A549 (cell line): ENCODE data around the gene SLC6A19. TPM values are rescaled to one million over a fixed set of nuclear protein-coding genes. Genes with fewer than 3 reads are reported as not detected.

Source experiments
- ATAC-seq, 2 experiments: fragments of 200-7000 bp in 1 of 2; fragments of >200 bp in 1 of 2; cut with Nextera tagmentation in 1 of 2; cut with Tn5 transposase in 1 of 2; 3 replicates each; pipeline versions ENCODE4 v1.8.0 to v1.9.1; 2018 to 2020; ENCODE audit warnings: mild to moderate bottlenecking in 1 of 2, moderate library complexity in 1 of 2
- CTCF ChIA-PET: fragments of 300-600 bp; sonication (Branson Sonifier 250); formaldehyde crosslinking; extraction: SDS; loops from one replicate; lab custom pipeline; 2021; ENCODE audit warnings: antibody characterized with exemption, inconsistent platforms; lab: Yijun Ruan, JAX
- POLR2A ChIA-PET: fragments of 350-600 bp; formaldehyde crosslinking; extraction: SDS; loops from one replicate; lab custom pipeline; 2021; ENCODE audit warnings: antibody characterized with exemption, inconsistent platforms; lab: Yijun Ruan, JAX
- DNase-seq, 2 experiments: peaks; one replicate each; pipeline versions ENCODE4 v3.0.0 to v3.0.0-alpha.2; 2011 to 2016; ENCODE audit warnings: low read depth in 1 of 2, low spot score in 1 of 2
- FAIRE-seq: peaks from 2 replicates; lab custom pipeline; 2011; peaks lifted over from hg19 to GRCh38; lab: Jason Lieb, UNC
- H3K27ac ChIP-seq, 2 experiments: fragments of >200 bp; sonication (Bioruptor Twin); formaldehyde crosslinking; 3 replicates each; pipeline ENCODE4 v1.5.1; 2016 to 2017
- H3K4me1 ChIP-seq: fragments of >200 bp; sonication (Bioruptor Twin); formaldehyde crosslinking; 3 replicates; pipeline ENCODE4 v1.6.1; 2016
- H3K4me2 ChIP-seq: fragments of >200 bp; sonication (Bioruptor Twin); formaldehyde crosslinking; 3 replicates; pipeline ENCODE4 v1.6.1; 2016
- H3K4me3 ChIP-seq: fragments of >200 bp; sonication (Bioruptor Twin); formaldehyde crosslinking; 3 replicates; pipeline ENCODE4 v1.5.1; 2016
- H3K9me3 ChIP-seq: fragments of >200 bp; sonication (Bioruptor Twin); formaldehyde crosslinking; 3 replicates; pipeline ENCODE4 v1.6.1; 2016
- CBX2 ChIP-seq: fragments of 200-600 bp; sonication (generic); IDR thresholded peaks from 2 replicates; pipeline ENCODE4 v1.6.1; 2016; ENCODE audit warnings: low read depth, mild to moderate bottlenecking, borderline replicate concordance
- CHD2 ChIP-seq: fragments of 150-350 bp; IDR thresholded peaks from 2 replicates; pipeline ENCODE4 v1.6.1; 2014; ENCODE audit warnings: low read length; ENCODE audit not compliant: partially characterized antibody
- CHD4 ChIP-seq: fragments of 200-600 bp; sonication (generic); IDR thresholded peaks from 2 replicates; pipeline ENCODE4 v1.6.1; 2016; ENCODE audit warnings: antibody characterized with exemption, mild to moderate bottlenecking, borderline replicate concordance
- EHF ChIP-seq: fragments of 250-450 bp; sonication (Bioruptor Pico); IDR thresholded peaks from 2 replicates; pipeline ENCODE4 v1.5.0; 2020; ENCODE audit warnings: mild to moderate bottlenecking
- EHMT2 ChIP-seq: fragments of 200-600 bp; sonication (generic); IDR thresholded peaks from 2 replicates; pipeline ENCODE4 v1.6.1; 2016; ENCODE audit warnings: antibody characterized with exemption, low read depth, mild to moderate bottlenecking, moderate library complexity
- FOSL2 ChIP-seq, 2 experiments: fragments of 450-650 bp in 1 of 2; fragments of >200 bp in 1 of 2; sonication (Bioruptor Twin) in 1 of 2; formaldehyde crosslinking; IDR thresholded peaks; 2 replicates each; pipeline versions ENCODE4 v1.5.0 to v1.6.1; 2016 to 2020; ENCODE audit warnings: mild to moderate bottlenecking in 1 of 2, moderate library complexity in 1 of 2
- HEYL ChIP-seq: fragments of 250-450 bp; sonication (Bioruptor Pico); IDR thresholded peaks from 2 replicates; pipeline ENCODE4 v1.8.0; 2021; ENCODE audit warnings: mild to moderate bottlenecking, moderate library complexity
- JUN ChIP-seq, 2 experiments: fragments of >200 bp; sonication (Bioruptor Twin); formaldehyde crosslinking; IDR thresholded peaks; 2 replicates in 1 of 2; 3 replicates in 1 of 2; pipeline ENCODE4 v1.6.1; 2016 to 2017
- JUNB ChIP-seq: fragments of >200 bp; sonication (Bioruptor Twin); formaldehyde crosslinking; IDR thresholded peaks from 2 replicates; pipeline ENCODE4 v1.6.1; 2016
- MAFK ChIP-seq: fragments of 450-650 bp; IDR thresholded peaks from 2 replicates; pipeline ENCODE4 v1.6.1; 2014; ENCODE audit not compliant: partially characterized antibody
- MAZ ChIP-seq: fragments of 150-350 bp; IDR thresholded peaks from 2 replicates; pipeline ENCODE4 v1.6.1; 2014; ENCODE audit warnings: antibody characterized with exemption, low read depth, low read length, borderline replicate concordance
- NFE2L2 ChIP-seq: fragments of 150-350 bp; conservative IDR thresholded peaks from 2 replicates; pipeline ENCODE4 v1.6.1; 2014; ENCODE audit warnings: low read length
- NR3C1 ChIP-seq: fragments of >200 bp; sonication (Bioruptor Twin); formaldehyde crosslinking; IDR thresholded peaks from 3 replicates; pipeline ENCODE4 v1.6.1; 2017
- POLR2A ChIP-seq: IDR thresholded peaks from 2 replicates; pipeline ENCODE4 v1.6.1; 2012; ENCODE audit warnings: mild to moderate bottlenecking, low read length
- POLR2AphosphoS2 ChIP-seq: conservative IDR thresholded peaks from 2 replicates; pipeline ENCODE4 v1.6.1; 2012; ENCODE audit warnings: low read length, improper control_type of control experiment, inconsistent platforms
- RAD21 ChIP-seq, 2 experiments: fragments of >200 bp in 1 of 2; sonication (Bioruptor Twin) in 1 of 2; formaldehyde crosslinking in 1 of 2; IDR thresholded peaks in 1 of 2; conservative IDR thresholded peaks in 1 of 2; 2 replicates in 1 of 2; 3 replicates in 1 of 2; pipeline ENCODE4 v1.6.1; 2012 to 2018; ENCODE audit warnings: inconsistent platforms in 1 of 2
- RARB ChIP-seq: fragments of 250-450 bp; sonication (Bioruptor Pico); IDR thresholded peaks from 2 replicates; pipeline ENCODE4 v1.8.0; 2021; ENCODE audit warnings: mild to moderate bottlenecking, moderate library complexity
- RCOR1 ChIP-seq: fragments of 150-350 bp; IDR thresholded peaks from 2 replicates; pipeline ENCODE4 v1.6.1; 2014; ENCODE audit warnings: antibody characterized with exemption, low read length, low read depth
- RFX5 ChIP-seq: fragments of 450-650 bp; IDR thresholded peaks from 2 replicates; pipeline ENCODE4 v1.7.1; 2014; ENCODE audit warnings: antibody characterized with exemption, mild to moderate bottlenecking, moderate library complexity
- ZNF302 ChIP-seq: fragments of 250-450 bp; sonication (Bioruptor Pico); IDR thresholded peaks from 2 replicates; pipeline ENCODE4 v1.9.0; 2021; ENCODE audit warnings: inconsistent platforms, mild to moderate bottlenecking, moderate library complexity
- ZSCAN20 ChIP-seq: fragments of 250-450 bp; sonication (Bioruptor Pico); IDR thresholded peaks from 2 replicates; pipeline ENCODE4 v1.8.0; 2022; ENCODE audit warnings: mild to moderate bottlenecking, moderate library complexity
- WGBS: methylation state at CpG from one replicate; pipeline ENCODE4 v1.1.6; 2017; ENCODE audit errors: missing lambda C conversion rate; 5-methylcytosine and 5-hydroxymethylcytosine counted together
- polyA plus RNA-seq, 4 experiments: library from polyadenylated mRNA; depleted of rRNA in 3 of 4; stranded (reverse); fragments of >200 nt; fragmentation: RNase III in 1 of 4; extraction: RNeasy Plus Mini Kit Qiagen cat#74134 plus additional on column Dnase treatment in 1 of 4; gene quantifications; 2 replicates in 3 of 4; 3 replicates in 1 of 4; pipeline ENCODE4 v1.2.3, GENCODE V29; 2011 to 2017
- TF ChIP-seq, protein P1 (sequence below): IDR thresholded peaks from 2 replicates; pipeline ENCODE4 v1.6.1; 2012
- TF ChIP-seq, protein P2 (sequence below): IDR thresholded peaks from 2 replicates; pipeline ENCODE4 v1.6.1; 2012; ENCODE audit warnings: low read depth, borderline replicate concordance
- TF ChIP-seq, protein P3 (sequence below): fragments of 150-350 bp; IDR thresholded peaks from 2 replicates; pipeline ENCODE4 v1.6.1; 2014; ENCODE audit warnings: low read depth, mild to moderate bottlenecking, low read length
- TF ChIP-seq, protein P4 (sequence below): fragments of >200 bp; sonication (Bioruptor Twin); formaldehyde crosslinking; IDR thresholded peaks from 3 replicates; pipeline ENCODE4 v1.5.1; 2016
- TF ChIP-seq, protein P5 (sequence below): fragments of 450-650 bp; IDR thresholded peaks from 2 replicates; pipeline ENCODE4 v1.6.1; 2014; ENCODE audit warnings: antibody characterized with exemption

Gene SLC6A19
- polyA plus RNA-seq, 2 of the 4 experiments (the other 2 are of a cell fraction), result 0.01 TPM; not detected in 1

DNA sequence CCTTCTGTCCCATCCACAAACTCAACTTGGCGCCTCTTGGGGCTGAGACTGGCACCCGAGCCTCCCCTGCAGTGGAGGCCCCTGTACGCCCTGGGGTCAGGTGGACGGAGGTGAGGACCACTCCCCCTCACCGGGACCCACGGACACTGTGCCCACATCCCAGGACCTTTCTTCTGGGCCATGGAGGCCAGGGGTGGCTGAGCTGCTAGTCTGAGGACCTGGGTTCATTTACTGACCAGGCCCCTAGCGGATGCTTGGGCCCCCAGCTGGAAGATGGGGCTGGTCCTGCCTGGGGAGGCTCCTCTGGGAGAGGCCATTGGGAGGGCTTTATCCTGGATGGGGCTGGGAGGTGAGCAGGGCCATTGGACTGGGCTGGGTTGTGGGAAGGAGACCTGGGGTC is 16.9 kb upstream of the SLC6A19 start:
- H3K4me3 ChIP-seq, result no peak overlapping the region
- ChIA-PET POLR2A (no interaction called here), CTCF (interaction anchor here (2.3 to 7.4 kb wide), 4 partner anchors 11 to 461 kb away, joined by 8 to 91 read pairs (median 21); no protein-coding TSS in a partner anchor)
- no peak overlapping the region for H3K27ac ChIP-seq
- no peak overlapping the region for H3K4me2 ChIP-seq
- no peak for DNase-seq
- H3K4me1 ChIP-seq, result no peaks in the 10 kb centered on the region
- FAIRE-seq, result no peak
- no peak for TF ChIP-seq CBX2
- no peak for TF ChIP-seq POLR2AphosphoS2
- TF ChIP-seq, protein P1, sequence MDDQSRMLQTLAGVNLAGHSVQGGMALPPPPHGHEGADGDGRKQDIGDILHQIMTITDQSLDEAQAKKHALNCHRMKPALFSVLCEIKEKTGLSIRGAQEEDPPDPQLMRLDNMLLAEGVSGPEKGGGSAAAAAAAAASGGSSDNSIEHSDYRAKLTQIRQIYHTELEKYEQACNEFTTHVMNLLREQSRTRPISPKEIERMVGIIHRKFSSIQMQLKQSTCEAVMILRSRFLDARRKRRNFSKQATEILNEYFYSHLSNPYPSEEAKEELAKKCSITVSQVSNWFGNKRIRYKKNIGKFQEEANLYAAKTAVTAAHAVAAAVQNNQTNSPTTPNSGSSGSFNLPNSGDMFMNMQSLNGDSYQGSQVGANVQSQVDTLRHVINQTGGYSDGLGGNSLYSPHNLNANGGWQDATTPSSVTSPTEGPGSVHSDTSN, result no peak
- no peak for TF ChIP-seq RARB (CRISPR knock-in tag)
- no peak for TF ChIP-seq NR3C1
- TF ChIP-seq JUN (IDR thresholded peaks at IDR 0.05), result no peak
- ATAC-seq, result no peak
- H3K9me3 ChIP-seq, result no peaks in the 10 kb centered on the region
- WGBS, result 33% methylated on average over 3 of the region's 7 CpGs

DNA sequence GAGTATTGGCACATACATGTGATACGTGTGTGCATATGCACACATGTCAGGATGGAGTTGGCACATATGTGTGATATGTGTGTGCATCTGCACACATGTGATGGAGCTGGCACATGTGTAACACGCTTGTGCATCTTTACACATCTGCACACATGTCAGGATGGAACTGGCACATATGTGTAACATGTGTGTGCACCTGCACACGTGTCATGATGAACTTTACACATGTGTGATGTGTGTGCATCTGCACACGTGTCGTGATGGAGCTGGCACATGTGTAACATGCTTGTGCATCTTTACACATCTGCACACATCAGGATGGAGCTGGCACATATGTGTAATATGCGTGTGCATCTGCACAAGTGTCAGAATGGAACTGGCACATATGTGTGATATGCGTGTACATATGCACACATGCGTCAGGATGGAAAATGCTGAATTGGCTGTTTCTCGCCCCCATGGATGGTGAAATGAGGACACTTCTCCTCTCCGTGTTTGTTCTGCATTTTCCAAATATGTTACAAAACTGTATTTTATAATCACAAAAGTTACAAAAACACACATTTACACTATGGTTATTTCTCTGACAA is 16.3 kb upstream of the SLC6A19 start:
- TF ChIP-seq POLR2A, result no peak
- TF ChIP-seq, protein P2, sequence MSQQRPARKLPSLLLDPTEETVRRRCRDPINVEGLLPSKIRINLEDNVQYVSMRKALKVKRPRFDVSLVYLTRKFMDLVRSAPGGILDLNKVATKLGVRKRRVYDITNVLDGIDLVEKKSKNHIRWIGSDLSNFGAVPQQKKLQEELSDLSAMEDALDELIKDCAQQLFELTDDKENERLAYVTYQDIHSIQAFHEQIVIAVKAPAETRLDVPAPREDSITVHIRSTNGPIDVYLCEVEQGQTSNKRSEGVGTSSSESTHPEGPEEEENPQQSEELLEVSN, result no peak
- TF ChIP-seq MAFK, result peak; percentile 88
- H3K4me3 ChIP-seq, result no peak overlapping the region
- POLR2A ChIA-PET, result no interaction called here
- H3K4me2 ChIP-seq, result no peak overlapping the region
- ATAC-seq (no peak), FAIRE-seq (no peak), DNase-seq (no peak)
- no peaks in the 10 kb centered on the region for H3K4me1 ChIP-seq
- CTCF ChIA-PET, result interaction anchor here (1.6 to 7.4 kb wide), 5 partner anchors 11 to 460 kb away, joined by 3 to 91 read pairs (median 9); no protein-coding TSS in a partner anchor
- WGBS, result 54% methylated on average over 10 of the region's 10 CpGs
- H3K27ac ChIP-seq, result no peak overlapping the region
- no peaks in the 10 kb centered on the region for H3K9me3 ChIP-seq

DNA sequence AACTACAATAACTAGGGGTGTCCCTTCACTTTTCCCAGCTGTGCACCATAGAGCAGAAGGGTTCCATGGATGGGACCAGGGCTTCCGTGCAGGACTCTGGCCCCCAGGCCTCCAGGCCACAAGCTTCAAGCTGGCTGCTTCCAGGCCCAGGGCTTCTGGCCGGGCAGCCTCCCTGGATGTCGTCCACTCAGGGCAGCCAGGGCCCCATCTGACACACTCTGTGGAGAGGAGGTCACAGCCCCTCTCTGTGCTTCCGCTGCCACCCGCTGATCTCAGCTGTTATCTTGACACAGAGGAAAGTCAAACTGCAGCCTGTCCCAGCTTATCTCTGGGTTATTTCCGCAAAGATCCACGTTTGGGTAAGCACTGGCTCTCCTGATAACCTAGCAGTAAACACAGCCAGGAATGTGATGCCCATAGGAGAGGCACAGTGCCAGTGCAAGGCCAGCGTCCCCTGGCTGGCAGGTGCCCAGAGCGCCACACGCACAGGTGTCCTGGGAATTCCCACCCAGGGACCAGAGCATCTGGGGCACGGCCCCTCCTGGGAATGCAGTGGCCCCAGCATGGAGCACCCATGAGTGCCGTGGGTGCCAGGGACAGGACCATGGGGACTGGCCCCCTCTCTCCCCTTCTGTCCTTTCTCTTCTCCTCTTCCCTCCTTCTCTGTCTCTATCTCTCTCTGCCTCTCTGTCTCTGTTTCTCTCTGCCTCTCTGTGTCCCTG is 15.6 kb upstream of the SLC6A19 start:
- ChIA-PET CTCF (interaction anchor here (1.6 to 7.4 kb wide), 4 partner anchors 12 to 459 kb away, joined by 3 to 91 read pairs (median 20); no protein-coding TSS in a partner anchor), POLR2A (no interaction called here)
- WGBS, result 55% methylated on average over 10 of the region's 12 CpGs
- H3K9me3 ChIP-seq, result no peaks in the 10 kb centered on the region
- no peak overlapping the region for H3K4me3 ChIP-seq
- no peaks in the 10 kb centered on the region for H3K4me1 ChIP-seq
- TF ChIP-seq, protein P3, sequence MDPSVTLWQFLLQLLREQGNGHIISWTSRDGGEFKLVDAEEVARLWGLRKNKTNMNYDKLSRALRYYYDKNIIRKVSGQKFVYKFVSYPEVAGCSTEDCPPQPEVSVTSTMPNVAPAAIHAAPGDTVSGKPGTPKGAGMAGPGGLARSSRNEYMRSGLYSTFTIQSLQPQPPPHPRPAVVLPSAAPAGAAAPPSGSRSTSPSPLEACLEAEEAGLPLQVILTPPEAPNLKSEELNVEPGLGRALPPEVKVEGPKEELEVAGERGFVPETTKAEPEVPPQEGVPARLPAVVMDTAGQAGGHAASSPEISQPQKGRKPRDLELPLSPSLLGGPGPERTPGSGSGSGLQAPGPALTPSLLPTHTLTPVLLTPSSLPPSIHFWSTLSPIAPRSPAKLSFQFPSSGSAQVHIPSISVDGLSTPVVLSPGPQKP, result no peak
- TF ChIP-seq, protein P4, sequence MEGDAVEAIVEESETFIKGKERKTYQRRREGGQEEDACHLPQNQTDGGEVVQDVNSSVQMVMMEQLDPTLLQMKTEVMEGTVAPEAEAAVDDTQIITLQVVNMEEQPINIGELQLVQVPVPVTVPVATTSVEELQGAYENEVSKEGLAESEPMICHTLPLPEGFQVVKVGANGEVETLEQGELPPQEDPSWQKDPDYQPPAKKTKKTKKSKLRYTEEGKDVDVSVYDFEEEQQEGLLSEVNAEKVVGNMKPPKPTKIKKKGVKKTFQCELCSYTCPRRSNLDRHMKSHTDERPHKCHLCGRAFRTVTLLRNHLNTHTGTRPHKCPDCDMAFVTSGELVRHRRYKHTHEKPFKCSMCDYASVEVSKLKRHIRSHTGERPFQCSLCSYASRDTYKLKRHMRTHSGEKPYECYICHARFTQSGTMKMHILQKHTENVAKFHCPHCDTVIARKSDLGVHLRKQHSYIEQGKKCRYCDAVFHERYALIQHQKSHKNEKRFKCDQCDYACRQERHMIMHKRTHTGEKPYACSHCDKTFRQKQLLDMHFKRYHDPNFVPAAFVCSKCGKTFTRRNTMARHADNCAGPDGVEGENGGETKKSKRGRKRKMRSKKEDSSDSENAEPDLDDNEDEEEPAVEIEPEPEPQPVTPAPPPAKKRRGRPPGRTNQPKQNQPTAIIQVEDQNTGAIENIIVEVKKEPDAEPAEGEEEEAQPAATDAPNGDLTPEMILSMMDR, result no peak
- TF ChIP-seq ZNF302 (CRISPR knock-in tag) (no peak), CHD4 (no peak), RAD21 (conservative IDR thresholded peaks at IDR 0.05 in 1 of 2, IDR thresholded peaks at IDR 0.05 in 1 of 2) (no peak), POLR2A (no peak), EHF (CRISPR knock-in tag) (no peak), POLR2AphosphoS2 (no peak), NR3C1 (no peak), FOSL2 (IDR thresholded peaks at IDR 0.05) (no peak), FOSL2 (CRISPR knock-in tag; IDR thresholded peaks at IDR 0.05) (no peak), EHMT2 (no peak), CHD2 (no peak), RFX5 (no peak), HEYL (CRISPR knock-in tag) (no peak), RCOR1 (no peak), JUNB (no peak), MAZ (no peak), ZSCAN20 (CRISPR knock-in tag) (no peak), NFE2L2 (no peak)
- TF ChIP-seq, protein P5, sequence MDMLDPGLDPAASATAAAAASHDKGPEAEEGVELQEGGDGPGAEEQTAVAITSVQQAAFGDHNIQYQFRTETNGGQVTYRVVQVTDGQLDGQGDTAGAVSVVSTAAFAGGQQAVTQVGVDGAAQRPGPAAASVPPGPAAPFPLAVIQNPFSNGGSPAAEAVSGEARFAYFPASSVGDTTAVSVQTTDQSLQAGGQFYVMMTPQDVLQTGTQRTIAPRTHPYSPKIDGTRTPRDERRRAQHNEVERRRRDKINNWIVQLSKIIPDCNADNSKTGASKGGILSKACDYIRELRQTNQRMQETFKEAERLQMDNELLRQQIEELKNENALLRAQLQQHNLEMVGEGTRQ, result no peak
- DNase-seq (no peak), FAIRE-seq (no peak), ATAC-seq (no peak)
- H3K27ac ChIP-seq, result no peak overlapping the region
- no peak overlapping the region for H3K4me2 ChIP-seq
